GM06990 (cell line): ENCODE measurements around the gene ALG8.

Experiments used
- DNase-seq: peaks from one replicate; pipeline ENCODE4 v3.0.0-alpha.2; 2011; ENCODE audit not compliant: insufficient read length; ENCODE audit errors: extremely low read depth
- H3K27me3 ChIP-seq: replicated peaks from 2 replicates; pipeline ENCODE4 v1.6.0; 2011; ENCODE audit warnings: low read length; ENCODE audit not compliant: control insufficient read depth, insufficient read depth
- H3K36me3 ChIP-seq: 2 replicates; pipeline ENCODE4 v1.5.1; 2011; ENCODE audit warnings: low read length; ENCODE audit not compliant: control insufficient read depth, insufficient read depth
- H3K4me3 ChIP-seq: replicated peaks from 2 replicates; pipeline ENCODE4 v1.5.1; 2011; ENCODE audit warnings: low read depth, mild to moderate bottlenecking, control low read depth, low read length
- CTCF ChIP-seq: IDR thresholded peaks from 2 replicates; pipeline ENCODE4 v1.5.1; 2011; ENCODE audit warnings: low read length, control low read depth, mild to moderate bottlenecking, inconsistent platforms; ENCODE audit not compliant: insufficient read depth, poor library complexity, severe bottlenecking

The ALG8 gene

DNA sequence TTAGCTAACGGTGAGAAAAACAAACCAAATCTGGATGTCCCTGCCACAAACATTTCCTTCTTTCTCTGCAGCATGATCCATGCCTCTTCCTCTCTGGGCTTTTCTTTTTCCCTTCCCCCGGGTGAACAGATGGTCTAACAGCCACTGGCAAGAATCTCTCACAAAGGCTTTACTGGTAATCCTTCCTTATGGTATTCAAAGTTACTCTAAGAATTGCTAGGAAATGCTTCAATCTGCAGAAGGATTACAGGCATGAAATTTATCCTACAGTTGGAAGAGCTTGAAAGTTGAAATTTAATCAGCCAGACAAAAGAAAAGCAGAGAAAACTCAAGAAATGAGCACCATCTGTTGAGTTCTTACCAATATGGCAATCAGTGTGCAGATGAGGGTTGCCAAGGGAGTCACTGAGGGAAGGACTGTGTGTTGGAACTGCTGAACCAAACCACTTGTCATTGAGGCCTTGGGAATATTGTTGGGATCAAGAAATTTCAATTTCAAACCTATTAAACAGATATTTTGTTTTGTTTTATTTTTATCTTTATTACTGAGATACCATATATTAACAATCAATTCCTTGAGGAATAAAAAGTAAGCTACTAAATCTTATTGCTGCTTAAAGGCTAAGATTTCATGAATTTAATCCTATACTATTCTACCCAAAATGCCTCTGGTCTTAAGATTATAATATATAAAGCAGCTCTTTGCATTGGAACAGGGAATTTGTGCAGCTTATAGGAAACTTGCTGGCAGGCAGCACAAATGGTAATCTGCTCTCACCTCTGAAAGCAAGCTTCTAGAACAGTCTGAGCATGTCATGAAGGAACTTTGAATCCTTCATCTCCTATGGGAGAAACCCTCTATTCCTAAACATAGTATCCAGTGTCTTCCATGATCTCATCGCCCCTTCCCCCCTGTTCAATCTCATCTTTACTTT lies 30.1 kb downstream of the ALG8 start:
- no peak for TF ChIP-seq CTCF
- H3K27me3 ChIP-seq: no peaks in the 10 kb centered on the region
- H3K36me3 ChIP-seq: peaks cover 3% of the 10 kb centered on the region
- no peak overlapping the region for H3K4me3 ChIP-seq
- DNase-seq: no peak

DNA sequence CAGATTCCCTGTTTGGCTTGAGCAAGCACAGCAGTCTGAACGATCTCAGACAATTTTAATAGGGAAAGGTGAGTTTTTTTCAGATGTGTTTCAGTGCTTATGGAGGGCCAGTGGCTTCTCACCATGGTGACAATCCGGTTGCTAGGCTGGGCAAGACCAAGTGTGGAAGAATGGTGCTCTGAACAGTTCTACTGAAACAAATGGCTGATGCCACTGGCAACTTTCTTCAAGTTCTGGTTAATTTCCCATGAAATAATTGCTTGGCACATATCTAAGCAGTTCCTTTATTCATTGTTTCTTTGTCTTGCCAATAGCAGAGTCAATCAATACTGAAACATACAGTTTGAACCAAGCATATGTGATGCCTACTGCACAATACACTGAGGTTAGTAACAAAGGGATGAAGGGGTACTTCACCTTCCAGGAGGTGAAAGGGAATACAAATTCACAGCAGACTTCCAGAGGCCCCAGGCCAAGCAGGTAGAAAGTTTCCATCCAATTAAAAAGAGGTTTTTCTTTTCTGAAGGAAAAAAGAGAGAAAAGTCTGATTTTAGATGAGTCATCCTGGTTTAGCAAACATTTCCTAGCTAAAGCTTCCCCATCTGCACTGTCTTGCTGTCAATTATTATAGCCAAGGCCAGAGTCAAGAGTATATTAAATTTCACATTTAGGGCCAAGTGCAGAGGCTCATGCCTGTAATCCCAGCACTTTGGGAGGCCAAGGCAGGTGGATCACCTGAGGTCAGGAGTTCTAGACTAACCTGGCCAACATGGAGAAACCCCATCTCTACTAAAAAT lies 38.6 kb downstream of the ALG8 start:
- TF ChIP-seq CTCF: no peak
- Histone ChIP-seq H3K36me3 (peaks cover 4% of the 10 kb centered on the region), H3K4me3 (no peak overlapping the region), H3K27me3 (no peaks in the 10 kb centered on the region)
- no peak for DNase-seq

- no peak for TF ChIP-seq CTCF
- Histone ChIP-seq H3K4me3 (no peak overlapping the region), H3K36me3 (peaks cover 4% of the 10 kb centered on the region), H3K27me3 (no peaks in the 10 kb centered on the region)
- no peak for DNase-seq
Observed at GRCh38 chr11:78100261-78100660, 39.2 kb downstream of the ALG8 start.

DNA sequence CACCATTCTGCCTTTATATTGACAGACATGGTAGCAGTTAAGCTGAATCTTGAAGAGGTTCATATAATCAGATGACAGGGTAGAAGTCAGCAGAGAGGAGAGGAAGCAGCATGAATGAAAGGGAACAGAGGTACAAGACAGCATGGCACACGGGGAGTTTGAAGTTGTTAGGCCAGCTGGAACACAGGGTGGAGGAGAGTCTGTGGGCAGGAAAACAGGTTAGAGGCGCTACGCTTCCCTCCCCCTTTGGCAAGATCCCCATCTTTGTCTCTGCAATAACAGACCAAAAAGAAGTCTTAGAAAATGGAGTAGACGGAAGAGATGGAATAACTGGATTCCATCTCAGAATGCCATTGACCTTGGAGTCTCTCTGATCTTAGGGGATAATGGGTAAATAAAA lies 39.8 kb downstream of the ALG8 start:
- Histone ChIP-seq H3K4me3 (no peak overlapping the region), H3K27me3 (no peaks in the 10 kb centered on the region), H3K36me3 (peaks cover 4% of the 10 kb centered on the region)
- no peak for DNase-seq
- TF ChIP-seq CTCF: no peak

DNA sequence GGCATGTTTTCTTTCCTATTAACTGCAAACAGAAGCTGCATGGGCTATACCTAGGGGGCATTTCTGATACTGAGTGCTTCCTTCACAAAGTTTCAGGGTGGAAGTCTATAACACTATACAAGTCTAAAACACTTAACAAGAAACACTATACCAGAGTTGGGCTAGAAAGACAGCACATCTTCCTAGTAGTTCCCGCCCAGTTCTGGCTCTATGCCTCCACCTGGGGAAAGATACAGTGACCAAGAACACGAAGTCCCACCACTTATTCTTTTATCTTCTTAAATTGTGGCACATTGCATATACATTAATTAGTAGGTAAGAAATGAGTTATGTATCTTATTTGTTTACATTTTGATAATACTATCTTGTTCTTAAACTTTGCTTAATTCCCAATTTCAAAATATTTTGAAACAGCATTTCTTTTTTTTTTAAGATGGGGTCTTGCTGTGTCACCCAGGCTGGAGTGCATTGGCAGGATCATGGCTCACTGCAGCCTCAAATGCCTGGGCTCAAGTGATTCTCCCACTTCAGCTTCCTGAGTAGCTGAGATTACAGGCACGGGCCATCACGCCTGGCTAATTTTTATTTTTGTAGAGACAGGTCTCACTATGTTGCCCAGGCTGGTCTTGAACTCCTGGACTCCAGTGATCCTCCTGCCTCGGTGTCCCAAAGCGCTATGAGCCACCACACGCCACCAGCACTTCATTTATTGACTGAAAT lies 41.6 kb downstream of the ALG8 start:
- H3K36me3 ChIP-seq: peaks cover 4% of the 10 kb centered on the region

More for the DNA sequence above, 41.6 kb downstream of the ALG8 start:
- DNase-seq: no peak
- Histone ChIP-seq H3K4me3 (no peak overlapping the region), H3K27me3 (no peaks in the 10 kb centered on the region)
- no peak for TF ChIP-seq CTCF
